Gastrocnemius medialis (tissue), 4 donors: ENCODE results near the gene GPR148. TPM values are rescaled to one million over a fixed set of nuclear protein-coding genes. Genes with fewer than 3 reads are reported as not detected.

Experiments used
- ATAC-seq, 2 donors: fragments of 150-250 bp; one replicate each; pipeline ENCODE4 v1.9.1; 2016
- DNase-seq, 2 donors: peaks; one replicate each; pipeline ENCODE4 v3.0.0-alpha.2; 2019
- H3K27ac ChIP-seq, 4 donors: fragments of 200-600 bp; sonication (generic); 1 replicate in 1 of 4; 2 replicates in 3 of 4; pipeline ENCODE4 v1.5.1; 2016 to 2018; ENCODE audit warnings: mild to moderate bottlenecking in 2 of 4, moderate library complexity in 1 of 4
- H3K27me3 ChIP-seq, 3 donors: fragments of 200-600 bp; sonication (generic) in 2 of 3; 1 replicate in 1 of 3; 2 replicates in 2 of 3; pipeline versions ENCODE4 v1.5.1 to v1.6.0; 2016 to 2019; ENCODE audit warnings: mild to moderate bottlenecking in 1 of 3, moderate library complexity in 1 of 3
- H3K36me3 ChIP-seq, 2 donors: fragments of 200-600 bp; sonication (generic) in 1 of 2; one replicate each; pipeline ENCODE4 v1.5.1; 2017 to 2018
- H3K4me1 ChIP-seq, 2 donors: fragments of 200-600 bp; sonication (generic) in 1 of 2; one replicate each; pipeline ENCODE4 v1.5.1; 2016 to 2017; ENCODE audit warnings: mild to moderate bottlenecking in 2 of 2
- H3K4me3 ChIP-seq, 4 donors: fragments of 200-600 bp; sonication (generic) in 3 of 4; 1 replicate in 1 of 4; 2 replicates in 3 of 4; pipeline ENCODE4 v1.5.1; 2016 to 2019; ENCODE audit warnings: mild to moderate bottlenecking in 2 of 4
- H3K9me3 ChIP-seq, 3 donors: fragments of 200-600 bp; sonication (generic) in 2 of 3; 1 replicate in 1 of 3; 2 replicates in 2 of 3; pipeline ENCODE4 v1.5.1; 2016 to 2019
- POLR2A ChIP-seq, 2 donors: fragments of 450-650 bp; IDR thresholded peaks; one replicate each; pipeline ENCODE4 v1.6.1; 2017; ENCODE audit warnings: antibody characterized with exemption in 2 of 2, mild to moderate bottlenecking in 2 of 2, moderate library complexity in 2 of 2
- in situ Hi-C, 4 donors: fragments of 200-750 bp; cut with MboI; loops; one replicate each; pipeline versions ENCODE4 v1.15.0 to v1.8.0; 2017; ENCODE audit warnings: low sequenced_read_pairs in 4 of 4
- intact Hi-C: fragments of 100-400 bp; cut with DNase I; formaldehyde crosslinking; loops from one replicate; pipeline ENCODE4 v1.15.1; 2023; ENCODE audit warnings: low total_unique reads
- total RNA-seq, 4 donors: library from RNA; depleted of rRNA; stranded (reverse); fragments of >200 nt; gene quantifications; one replicate each; pipeline versions ENCODE4 v1.1.0 to v1.2.3, GENCODE V29; 2016
- TF ChIP-seq, protein P1 (sequence below), 5 experiments: fragments of 450-650 bp in 3 of 5; fragments of 200-600 bp in 2 of 5; sonication (generic) in 2 of 5; IDR thresholded peaks in 4 of 5; conservative IDR thresholded peaks in 1 of 5; 1 replicate in 4 of 5; 2 replicates in 1 of 5; pipeline ENCODE4 v1.5.1; 2016 to 2019; ENCODE audit warnings: antibody characterized with exemption in 5 of 5, mild to moderate bottlenecking in 3 of 5, moderate library complexity in 3 of 5

GPR148 gene
- total RNA-seq, 4 donors from 2014 or later = not detected

DNA sequence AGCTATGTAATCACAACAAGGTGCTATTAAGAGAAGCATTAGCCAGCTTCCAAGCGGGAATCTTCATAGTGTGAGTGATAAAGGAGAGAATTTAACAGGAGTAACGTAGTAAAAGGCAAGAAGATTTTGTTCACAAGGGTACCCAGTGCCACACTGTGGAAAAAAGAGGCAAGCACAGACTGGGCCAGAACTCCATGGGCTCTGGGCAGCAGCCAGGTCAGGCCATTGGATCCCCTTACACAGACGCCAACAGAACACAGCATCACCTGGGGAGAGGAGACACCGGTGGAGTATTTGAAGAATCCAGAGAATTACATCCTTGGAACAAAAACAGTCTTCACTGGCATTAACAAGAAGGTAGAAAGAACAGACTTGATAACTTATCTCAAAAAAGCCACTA, 47.7 kb downstream of the GPR148 start:
- no peaks in the 10 kb centered on the region for H3K27me3 ChIP-seq
- intact Hi-C loops = no loop called here
- DNase-seq (no peak), ATAC-seq (no peak)
- no peaks in the 10 kb centered on the region for H3K9me3 ChIP-seq
- TF ChIP-seq POLR2A (IDR thresholded peaks at IDR 0.05) = no peak
- TF ChIP-seq, protein P1, sequence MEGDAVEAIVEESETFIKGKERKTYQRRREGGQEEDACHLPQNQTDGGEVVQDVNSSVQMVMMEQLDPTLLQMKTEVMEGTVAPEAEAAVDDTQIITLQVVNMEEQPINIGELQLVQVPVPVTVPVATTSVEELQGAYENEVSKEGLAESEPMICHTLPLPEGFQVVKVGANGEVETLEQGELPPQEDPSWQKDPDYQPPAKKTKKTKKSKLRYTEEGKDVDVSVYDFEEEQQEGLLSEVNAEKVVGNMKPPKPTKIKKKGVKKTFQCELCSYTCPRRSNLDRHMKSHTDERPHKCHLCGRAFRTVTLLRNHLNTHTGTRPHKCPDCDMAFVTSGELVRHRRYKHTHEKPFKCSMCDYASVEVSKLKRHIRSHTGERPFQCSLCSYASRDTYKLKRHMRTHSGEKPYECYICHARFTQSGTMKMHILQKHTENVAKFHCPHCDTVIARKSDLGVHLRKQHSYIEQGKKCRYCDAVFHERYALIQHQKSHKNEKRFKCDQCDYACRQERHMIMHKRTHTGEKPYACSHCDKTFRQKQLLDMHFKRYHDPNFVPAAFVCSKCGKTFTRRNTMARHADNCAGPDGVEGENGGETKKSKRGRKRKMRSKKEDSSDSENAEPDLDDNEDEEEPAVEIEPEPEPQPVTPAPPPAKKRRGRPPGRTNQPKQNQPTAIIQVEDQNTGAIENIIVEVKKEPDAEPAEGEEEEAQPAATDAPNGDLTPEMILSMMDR (IDR thresholded peaks at IDR 0.05 in 4 of 5, conservative IDR thresholded peaks at IDR 0.05 in 1 of 5) = no peak
- in situ Hi-C loops = no loop called here
- no peak overlapping the region for H3K4me3 ChIP-seq
- no peaks in the 10 kb centered on the region for H3K36me3 ChIP-seq
- H3K27ac ChIP-seq = no peak overlapping the region
- H3K4me1 ChIP-seq = no peaks in the 10 kb centered on the region

DNA sequence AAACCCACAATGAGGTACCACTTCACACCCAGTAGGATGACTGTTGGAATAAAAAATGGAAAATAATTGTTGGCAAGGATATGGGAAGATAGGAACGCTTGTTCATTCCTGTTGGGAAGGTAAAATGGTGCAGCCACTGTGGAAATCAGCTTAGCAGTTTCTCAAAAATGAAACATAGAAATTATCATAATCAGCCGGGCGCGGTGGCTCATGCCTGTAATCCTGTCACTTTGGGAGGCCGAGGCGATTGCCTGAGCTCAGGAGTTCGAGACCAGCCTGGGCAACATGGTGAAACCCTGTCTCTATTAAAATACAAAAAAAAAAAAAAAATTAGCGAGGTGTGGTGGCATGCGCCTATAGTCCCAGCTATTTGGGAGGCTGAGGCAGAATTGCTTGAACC, 49.9 kb downstream of the GPR148 start:
- Histone ChIP-seq H3K27me3 (peaks cover 0 to 7% (median 0%) of the 10 kb centered on the region in 3 donors), H3K4me1 (no peaks in the 10 kb centered on the region), H3K27ac (no peak overlapping the region), H3K4me3 (no peak overlapping the region), H3K9me3 (no peaks in the 10 kb centered on the region), H3K36me3 (no peaks in the 10 kb centered on the region)
- in situ Hi-C loops (no loop called here), intact Hi-C loops (no loop called here)
- no peak for DNase-seq
- TF ChIP-seq POLR2A (IDR thresholded peaks at IDR 0.05) = no peak
- TF ChIP-seq, protein P1 (IDR thresholded peaks at IDR 0.05 in 4 of 5, conservative IDR thresholded peaks at IDR 0.05 in 1 of 5) = no peak
- ATAC-seq = no peak

Other genes with a start within 250 kb of the GPR148 start
- not detected for gene POTEI, start 219.7 kb upstream of the GPR148 start, total RNA-seq
- not detected for gene CFC1B, start 207.8 kb upstream of the GPR148 start, total RNA-seq
- not detected for gene CFC1, start 129.5 kb upstream of the GPR148 start, total RNA-seq
- not detected for gene POTEJ, start 117.6 kb upstream of the GPR148 start, total RNA-seq
- not detected for gene AMER3, start 26.5 kb downstream of the GPR148 start, total RNA-seq
- 10 to 100 TPM in 1 of 4 donors, 1 to 10 TPM in 3; 1.0 to 14.8 (median 5.1) TPM for gene ARHGEF4, start 107.8 kb downstream of the GPR148 start, total RNA-seq